GM19023 (cell line): ENCODE results near the gene EGFL7.
"Not testable (repeated sequence)": the region's sequence is repeated elsewhere in the genome, so short reads cannot be mapped to it uniquely, and the experiment has no call there.

Experiments
- ATAC-seq: cut with Tn5 transposase; IDR thresholded peaks from one replicate; pipeline ENCODE4 v1.9.1; 2021; ENCODE audit warnings: mild to moderate bottlenecking, moderate library complexity; ENCODE audit not compliant: unreplicated experiment

EGFL7 gene

GRCh38 chr9:136695955-136696354 lies 33.2 kb downstream of the EGFL7 start:
- ATAC-seq: no peak

GRCh38 chr9:136696502-136696901 lies 33.8 kb downstream of the EGFL7 start:
- ATAC-seq: no peak

GRCh38 chr9:136697146-136697820 lies 34.6 kb downstream of the EGFL7 start:
- ATAC-seq: no peak

GRCh38 chr9:136697821-136698526 lies 35.3 kb downstream of the EGFL7 start:
- no peak for ATAC-seq

- no peak for ATAC-seq
These were observed 36.0 kb downstream of the EGFL7 start for GRCh38 chr9:136698635-136699246.

GRCh38 chr9:136700304-136700703 lies 37.6 kb downstream of the EGFL7 start:
- ATAC-seq: no peak

GRCh38 chr9:136700959-136701667 lies 38.4 kb downstream of the EGFL7 start:
- ATAC-seq: peak; percentile 61

- ATAC-seq: no peak
These were observed 38.9 kb downstream of the EGFL7 start for GRCh38 chr9:136701668-136702053.

GRCh38 chr9:136703276-136703860 lies 40.7 kb downstream of the EGFL7 start:
- no peak for ATAC-seq

GRCh38 chr9:136704741-136705140 lies 42.0 kb downstream of the EGFL7 start:
- not testable (repeated sequence) for ATAC-seq

- ATAC-seq: no peak
These were observed 42.8 kb downstream of the EGFL7 start for GRCh38 chr9:136705564-136705963.

- no peak for ATAC-seq
These were observed 44.3 kb downstream of the EGFL7 start for GRCh38 chr9:136707011-136707410.

GRCh38 chr9:136707849-136708517 lies 45.3 kb downstream of the EGFL7 start:
- ATAC-seq: no peak

- no peak for ATAC-seq
These were observed 46.9 kb downstream of the EGFL7 start for GRCh38 chr9:136709454-136710109.

GRCh38 chr9:136710543-136710942 lies 47.8 kb downstream of the EGFL7 start:
- ATAC-seq: no peak

GRCh38 chr9:136711219-136711648 lies 48.5 kb downstream of the EGFL7 start:
- ATAC-seq: not testable (repeated sequence)

- ATAC-seq: no peak
These were observed 49.3 kb downstream of the EGFL7 start, which contains the start of gene DIPK1B for GRCh38 chr9:136711751-136712689. Gene DIPK1B (plus strand): TSS chr9:136712572. CDS start chr9:136712666, 94 bp downstream.

GRCh38 chr9:136712690-136713544 lies 50.2 kb downstream of the EGFL7 start:
- no peak for ATAC-seq
